HEK293 (cell line): ENCODE results near the gene ACSM3.

ENCODE experiments used
- CTCF ChIA-PET: fragments of 350-600 bp; formaldehyde crosslinking; extraction: SDS; loops from one replicate; lab custom pipeline; 2021; ENCODE audit warnings: antibody characterized with exemption; lab: Yijun Ruan, JAX
- POLR2A ChIA-PET: fragments of 300-600 bp; formaldehyde crosslinking; extraction: SDS; loops from one replicate; lab custom pipeline; 2020; ENCODE audit warnings: antibody characterized with exemption, inconsistent platforms; lab: Yijun Ruan, JAX
- H3K27ac ChIP-seq: fragments of 200-500 bp; sonication (Bioruptor generic); 2 replicates; pipeline ENCODE4 v1.5.1; 2014; ENCODE audit warnings: low read depth, low read length, control low read depth, inconsistent platforms; ENCODE audit errors: extremely low read depth
- H3K36me3 ChIP-seq, 2 experiments: fragments of 200-500 bp in 1 of 2; sonication (Bioruptor generic) in 1 of 2; 1 replicate in 1 of 2; 2 replicates in 1 of 2; pipeline ENCODE4 v1.5.1; 2014 to 2017; ENCODE audit warnings: inconsistent platforms in 2 of 2, low read length in 2 of 2; ENCODE audit not compliant: control insufficient read depth in 2 of 2, insufficient read depth in 1 of 2
- H3K4me1 ChIP-seq: fragments of 200-500 bp; sonication (Bioruptor generic); 2 replicates; pipeline ENCODE4 v1.5.1; 2014; ENCODE audit warnings: mild to moderate bottlenecking, low read length, inconsistent platforms; ENCODE audit not compliant: control insufficient read depth, insufficient read depth
- H3K4me3 ChIP-seq: 2 replicates; pipeline ENCODE4 v1.5.1; 2011; ENCODE audit warnings: low read depth, mild to moderate bottlenecking, control low read depth, low read length, moderate library complexity
- H3K9me3 ChIP-seq: fragments of 200-500 bp; sonication (Bioruptor generic); 2 replicates; pipeline ENCODE4 v1.5.1; 2014; ENCODE audit warnings: low read depth, low read length, inconsistent platforms; ENCODE audit not compliant: control insufficient read depth, insufficient read depth
- AEBP2 ChIP-seq: fragments of 450-650 bp; formaldehyde crosslinking; IDR thresholded peaks from 2 replicates; pipeline ENCODE4 v1.5.1; 2016; ENCODE audit warnings: missing biosample characterization, missing genetic modification characterization, borderline replicate concordance
- GLI2 ChIP-seq: fragments of 450-650 bp; formaldehyde crosslinking; IDR thresholded peaks from 2 replicates; pipeline ENCODE4; 2017; ENCODE audit warnings: missing biosample characterization, missing genetic modification characterization, low read depth, borderline replicate concordance
- KLF1 ChIP-seq: fragments of 450-650 bp; formaldehyde crosslinking; IDR thresholded peaks from 2 replicates; pipeline ENCODE4 v1.5.1; 2016; ENCODE audit warnings: missing biosample characterization, missing genetic modification characterization
- OVOL3 ChIP-seq: fragments of 450-650 bp; formaldehyde crosslinking; IDR thresholded peaks from 2 replicates; pipeline ENCODE4 v1.5.1; 2016; ENCODE audit warnings: missing biosample characterization, missing genetic modification characterization
- PRDM10 ChIP-seq: fragments of 450-650 bp; formaldehyde crosslinking; IDR thresholded peaks from 2 replicates; pipeline ENCODE4 v1.5.1; 2016; ENCODE audit warnings: missing biosample characterization, missing genetic modification characterization
- ZBTB1 ChIP-seq: fragments of 450-650 bp; formaldehyde crosslinking; IDR thresholded peaks from 2 replicates; pipeline ENCODE4 v1.5.1; 2016; ENCODE audit warnings: missing biosample characterization, missing genetic modification characterization
- ZBTB11 ChIP-seq: fragments of 450-650 bp; formaldehyde crosslinking; conservative IDR thresholded peaks from 2 replicates; pipeline ENCODE4 v1.5.1; 2016; ENCODE audit warnings: low read depth, missing biosample characterization, missing genetic modification characterization
- ZIC2 ChIP-seq: fragments of 450-650 bp; formaldehyde crosslinking; IDR thresholded peaks from 2 replicates; pipeline ENCODE4 v1.5.1; 2016; ENCODE audit warnings: missing biosample characterization, missing genetic modification characterization
- ZNF169 ChIP-seq: fragments of 450-650 bp; formaldehyde crosslinking; IDR thresholded peaks from 2 replicates; pipeline ENCODE4 v1.5.1; 2016; ENCODE audit warnings: missing biosample characterization, missing genetic modification characterization
- ZNF341 ChIP-seq: fragments of 450-650 bp; formaldehyde crosslinking; IDR thresholded peaks from 2 replicates; pipeline ENCODE4; 2016; ENCODE audit warnings: low read depth, missing biosample characterization, missing genetic modification characterization
- ZNF37A ChIP-seq: fragments of 450-650 bp; IDR thresholded peaks from 2 replicates; pipeline ENCODE4 v1.5.1; 2018; ENCODE audit warnings: missing biosample characterization, missing genetic modification characterization
- ZNF394 ChIP-seq: fragments of 450-650 bp; formaldehyde crosslinking; IDR thresholded peaks from 2 replicates; pipeline ENCODE4 v1.5.1; 2016; ENCODE audit warnings: missing biosample characterization, missing genetic modification characterization, mild to moderate bottlenecking, moderate library complexity, borderline replicate concordance
- ZNF416 ChIP-seq: fragments of 450-650 bp; formaldehyde crosslinking; IDR thresholded peaks from 2 replicates; pipeline ENCODE4 v1.5.1; 2016; ENCODE audit warnings: missing biosample characterization, missing genetic modification characterization
- ZNF510 ChIP-seq: fragments of 450-650 bp; formaldehyde crosslinking; IDR thresholded peaks from 2 replicates; pipeline ENCODE4 v1.5.1; 2018; ENCODE audit warnings: mild to moderate bottlenecking, missing genetic modification characterization, missing biosample characterization; ENCODE audit not compliant: insufficient replicate concordance
- ZNF513 ChIP-seq: fragments of 450-650 bp; IDR thresholded peaks from 2 replicates; pipeline ENCODE4 v1.5.1; 2018; ENCODE audit warnings: missing biosample characterization, missing genetic modification characterization
- ZNF623 ChIP-seq: fragments of 450-650 bp; formaldehyde crosslinking; IDR thresholded peaks from 2 replicates; pipeline ENCODE4 v1.5.1; 2016; ENCODE audit warnings: missing biosample characterization, missing genetic modification characterization
- ZNF654 ChIP-seq: fragments of 450-650 bp; formaldehyde crosslinking; IDR thresholded peaks from 2 replicates; pipeline ENCODE4 v1.5.1; 2016; ENCODE audit warnings: low read depth, missing biosample characterization, missing genetic modification characterization
- ZNF701 ChIP-seq: fragments of 450-650 bp; formaldehyde crosslinking; IDR thresholded peaks from 2 replicates; pipeline ENCODE4 v1.5.1; 2016; ENCODE audit warnings: missing biosample characterization, missing genetic modification characterization
- ZNF768 ChIP-seq: fragments of 450-650 bp; formaldehyde crosslinking; IDR thresholded peaks from 2 replicates; pipeline ENCODE4 v1.5.1; 2018; ENCODE audit warnings: missing biosample characterization, mild to moderate bottlenecking, missing genetic modification characterization
- ZNF776 ChIP-seq: fragments of 450-650 bp; formaldehyde crosslinking; IDR thresholded peaks from 2 replicates; pipeline ENCODE4 v1.5.0; 2017; ENCODE audit warnings: missing biosample characterization, missing genetic modification characterization, borderline replicate concordance
- ZNF792 ChIP-seq: fragments of 450-650 bp; formaldehyde crosslinking; IDR thresholded peaks from 2 replicates; pipeline ENCODE4 v1.5.1; 2016; ENCODE audit warnings: missing biosample characterization, missing genetic modification characterization
- ZNF843 ChIP-seq: fragments of 450-650 bp; formaldehyde crosslinking; IDR thresholded peaks from 2 replicates; pipeline ENCODE4 v1.5.1; 2016; ENCODE audit warnings: missing biosample characterization, missing genetic modification characterization
- ZSCAN30 ChIP-seq: fragments of 450-650 bp; IDR thresholded peaks from 2 replicates; pipeline ENCODE4 v1.5.1; 2018; ENCODE audit warnings: missing biosample characterization, mild to moderate bottlenecking, missing genetic modification characterization, moderate library complexity

Gene ACSM3

GRCh38 chr16:20781697-20782096 lies 17.9 kb downstream of the ACSM3 start:
- ChIA-PET CTCF (interaction anchor here (0.7 kb wide), 1 partner anchor 252 kb away, joined by 3 read pairs; no protein-coding TSS in a partner anchor), POLR2A (no interaction called here)
- no peaks in the 10 kb centered on the region for H3K36me3 ChIP-seq
- H3K27ac ChIP-seq = no peak overlapping the region
- no peaks in the 10 kb centered on the region for H3K9me3 ChIP-seq
- no peaks in the 10 kb centered on the region for H3K4me1 ChIP-seq
- no peak overlapping the region for H3K4me3 ChIP-seq
- TF ChIP-seq ZNF776 (tag by site-specific recombination) = no peak
- TF ChIP-seq OVOL3 (tag by site-specific recombination) = no peak
- no peak for TF ChIP-seq KLF1 (tag by site-specific recombination)
- TF ChIP-seq ZSCAN30 (tag by site-specific recombination) = no peak
- no peak for TF ChIP-seq ZBTB1 (tag by site-specific recombination)
- no peak for TF ChIP-seq ZIC2
- TF ChIP-seq ZNF654 (tag by site-specific recombination) = no peak

GRCh38 chr16:20782470-20782869 lies 18.7 kb downstream of the ACSM3 start:
- H3K9me3 ChIP-seq = no peaks in the 10 kb centered on the region
- ChIA-PET POLR2A (interaction anchor here (0.7 kb wide), 1 partner anchor 14 kb away, joined by 3 read pairs; no protein-coding TSS in a partner anchor), CTCF (interaction anchor here (1.5 kb wide), 1 partner anchor 7 kb away, joined by 6 read pairs; no protein-coding TSS in a partner anchor)

More at GRCh38 chr16:20782470-20782869, 18.7 kb downstream of the ACSM3 start:
- TF ChIP-seq ZNF394 (no peak), ZNF623 (tag by site-specific recombination) (no peak), ZBTB11 (tag by site-specific recombination) (no peak), ZNF768 (tag by site-specific recombination) (no peak), PRDM10 (tag by site-specific recombination) (no peak), ZNF169 (tag by site-specific recombination) (no peak), ZNF510 (no peak), GLI2 (tag by site-specific recombination) (no peak), AEBP2 (tag by site-specific recombination) (no peak), ZNF513 (tag by site-specific recombination) (no peak), ZNF792 (tag by site-specific recombination) (no peak), ZNF416 (tag by site-specific recombination) (no peak), ZNF37A (tag by site-specific recombination) (no peak), ZNF341 (tag by site-specific recombination) (no peak), ZNF701 (tag by site-specific recombination) (no peak), ZNF843 (no peak)
- TF ChIP-seq, all 188 proteins: peak for 0
- H3K36me3 ChIP-seq = no peaks in the 10 kb centered on the region
- no peaks in the 10 kb centered on the region for H3K4me1 ChIP-seq
- no peak overlapping the region for H3K27ac ChIP-seq
- no peak overlapping the region for H3K4me3 ChIP-seq
